ENCODE data around the gene SMC2.

The SMC2 gene

DNA sequence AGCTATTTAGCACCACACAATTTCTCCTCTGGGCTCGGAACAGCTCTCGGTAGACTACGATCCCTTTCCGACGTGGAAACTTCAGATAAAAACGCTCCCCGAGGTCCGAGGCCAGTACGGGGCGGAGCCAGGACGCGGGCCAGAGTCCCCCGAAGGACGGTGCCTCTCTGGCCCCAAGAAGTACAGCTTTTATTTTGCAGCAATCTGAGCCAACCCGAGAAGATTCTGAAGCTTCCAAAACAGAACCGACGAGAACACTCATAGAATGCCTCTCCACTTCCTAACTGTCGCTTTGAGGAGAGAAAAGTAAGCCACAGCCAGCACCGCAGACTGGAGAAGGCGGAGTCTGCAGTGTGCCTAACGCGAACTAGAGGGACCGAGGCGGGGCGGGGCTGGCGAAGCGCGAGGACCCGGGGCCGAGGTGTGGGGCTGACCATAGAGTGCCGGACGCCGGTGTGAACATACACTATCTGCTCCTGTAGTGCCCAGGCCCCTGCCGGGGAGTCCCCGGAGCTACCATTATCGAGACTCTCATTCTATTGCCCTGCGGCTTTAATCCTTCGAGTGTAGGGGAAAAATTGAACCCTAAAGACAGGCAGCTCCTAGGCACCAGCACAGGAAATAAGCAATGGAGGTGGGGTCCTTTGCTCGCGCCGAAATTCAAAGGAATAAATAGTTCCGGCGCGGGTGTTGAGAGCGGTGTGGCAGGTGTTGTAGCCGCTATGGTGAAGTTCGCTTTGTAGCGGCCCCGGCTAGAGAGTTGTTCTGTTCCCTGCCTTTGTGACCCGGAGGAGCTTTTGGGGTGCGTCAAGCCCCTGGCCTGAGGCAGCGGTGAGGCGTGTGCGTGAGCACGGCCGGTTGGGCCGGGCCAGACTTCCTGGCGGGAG is at the start of gene SMC2:
SMC2 (plus strand) TSS at position 663 of the 887 bp plus-strand sequence. CDS start 1,076 bp downstream, outside the sequence.
- peak; percentile 97 for DNase-seq

- DNase-seq = no peak
Measured at GRCh38 chr9:104068546-104068945, 25.6 kb upstream of the SMC2 start.

- DNase-seq = no peak
Measured at GRCh38 chr9:104069288-104069687, 24.8 kb upstream of the SMC2 start.

GRCh38 chr9:104071589-104071988 is 22.5 kb upstream of the SMC2 start:
- no peak for DNase-seq

- DNase-seq = no peak
Measured at GRCh38 chr9:104073098-104073769, 20.9 kb upstream of the SMC2 start.

GRCh38 chr9:104073770-104074133 is 20.4 kb upstream of the SMC2 start:
- no peak for DNase-seq

GRCh38 chr9:104074876-104075275 is 19.2 kb upstream of the SMC2 start:
- DNase-seq = no peak

- DNase-seq = no peak
Measured at GRCh38 chr9:104075801-104076753, 18.0 kb upstream of the SMC2 start.

DNA sequence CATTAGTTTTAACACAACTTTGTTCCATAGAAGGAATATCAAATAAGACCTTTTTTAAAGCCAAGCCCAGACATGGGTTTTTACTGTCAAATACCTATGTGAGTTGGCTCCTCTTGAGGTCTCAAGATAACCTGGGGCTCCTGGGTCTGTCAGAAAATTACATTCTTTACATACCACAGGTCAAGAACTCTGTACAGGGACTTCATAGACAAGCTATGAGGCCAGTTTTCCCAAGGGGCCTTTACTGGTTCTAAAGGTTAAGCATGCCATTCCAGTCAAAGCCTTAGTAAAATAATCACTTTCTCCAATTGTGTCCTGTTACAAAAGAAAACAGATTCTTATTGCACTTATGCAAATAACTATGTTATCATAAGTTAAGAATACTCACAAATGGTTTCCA is 15.5 kb upstream of the SMC2 start:
- DNase-seq = no peak

DNA sequence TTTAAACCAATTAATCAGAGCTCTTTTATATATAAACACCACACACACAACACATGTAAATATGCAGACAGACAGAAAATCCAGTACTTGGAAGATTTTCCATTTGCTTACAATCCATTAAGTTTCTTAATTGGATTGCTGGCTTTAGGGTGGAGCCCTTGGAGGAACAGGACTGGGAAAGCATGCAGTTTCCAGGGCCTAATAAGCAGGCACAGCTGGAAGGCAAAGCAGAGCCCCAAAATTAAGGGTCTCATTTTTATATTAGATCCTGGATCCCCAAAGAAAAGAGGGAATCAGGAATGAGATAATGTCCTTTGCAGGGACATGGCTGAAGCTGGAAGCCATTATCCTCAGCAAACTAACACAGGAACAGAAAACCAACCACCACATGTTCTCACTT is 13.1 kb upstream of the SMC2 start:
- DNase-seq = no peak

- DNase-seq = no peak
Measured at GRCh38 chr9:104082168-104082567, 11.9 kb upstream of the SMC2 start.

DNA sequence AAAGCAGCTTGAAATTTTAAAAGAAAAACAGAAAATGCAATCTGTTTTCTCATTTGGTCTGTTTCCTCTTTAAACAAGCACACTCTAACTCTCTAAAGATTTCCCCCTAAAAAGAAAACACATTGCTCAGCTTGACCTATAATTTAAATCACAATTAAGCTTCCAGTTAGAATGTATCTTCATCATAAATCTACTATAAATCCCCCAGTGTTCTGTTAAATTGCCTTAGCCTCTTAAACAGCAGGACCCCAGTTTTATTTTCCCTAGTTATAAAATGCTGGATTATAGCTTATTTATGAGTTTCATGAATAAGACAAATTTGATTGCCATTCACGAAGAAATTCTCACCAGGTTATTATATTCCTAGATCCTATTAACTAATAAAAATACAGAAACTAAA is 8.6 kb upstream of the SMC2 start:
- no peak for DNase-seq

DNA sequence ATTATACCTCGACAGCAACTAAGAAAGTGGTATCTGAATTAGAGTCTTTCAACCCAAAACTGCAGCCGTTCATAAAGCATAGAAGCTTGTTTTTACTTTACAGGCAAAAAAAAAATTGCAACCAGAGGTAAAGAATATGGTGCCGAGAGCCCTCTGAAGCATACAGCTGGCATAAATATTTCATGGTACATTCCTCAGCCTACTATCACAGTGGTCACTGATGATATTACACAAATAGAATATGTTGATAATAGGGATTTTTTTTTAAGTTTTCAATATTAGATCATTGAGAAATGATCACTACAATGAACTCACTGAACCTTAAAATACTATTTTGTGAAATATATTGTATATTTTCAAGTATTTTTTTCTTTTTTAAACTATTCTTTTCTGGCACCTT is 6.2 kb upstream of the SMC2 start:
- DNase-seq = no peak

- DNase-seq = no peak
Measured at GRCh38 chr9:104088416-104088815, 5.7 kb upstream of the SMC2 start.

GRCh38 chr9:104090578-104090977 is 3.5 kb upstream of the SMC2 start:
- DNase-seq = no peak

- no peak for DNase-seq
Measured at GRCh38 chr9:104091116-104091515, 3.0 kb upstream of the SMC2 start.

DNA sequence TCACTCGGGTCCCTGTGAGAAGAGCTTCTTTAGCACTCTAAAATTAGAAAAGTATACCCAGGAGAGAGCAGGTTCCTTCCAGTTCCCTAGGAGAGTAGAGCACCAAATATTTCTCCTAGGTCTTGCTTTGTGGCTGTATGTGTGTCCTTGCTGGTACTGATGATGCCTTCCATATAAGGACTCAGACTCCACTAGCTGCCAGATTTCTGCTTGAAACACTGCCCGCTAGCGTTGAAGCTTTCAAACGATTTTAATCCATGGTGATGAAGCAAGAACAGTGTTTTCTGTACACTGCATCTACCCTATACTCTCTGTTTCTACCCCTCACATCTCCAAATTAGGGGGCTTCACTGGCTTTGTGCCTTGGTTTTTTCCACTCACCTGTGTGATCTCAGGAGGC is 2.4 kb upstream of the SMC2 start:
- no peak for DNase-seq

GRCh38 chr9:104092192-104092591 is 1.9 kb upstream of the SMC2 start:
- DNase-seq = no peak

DNA sequence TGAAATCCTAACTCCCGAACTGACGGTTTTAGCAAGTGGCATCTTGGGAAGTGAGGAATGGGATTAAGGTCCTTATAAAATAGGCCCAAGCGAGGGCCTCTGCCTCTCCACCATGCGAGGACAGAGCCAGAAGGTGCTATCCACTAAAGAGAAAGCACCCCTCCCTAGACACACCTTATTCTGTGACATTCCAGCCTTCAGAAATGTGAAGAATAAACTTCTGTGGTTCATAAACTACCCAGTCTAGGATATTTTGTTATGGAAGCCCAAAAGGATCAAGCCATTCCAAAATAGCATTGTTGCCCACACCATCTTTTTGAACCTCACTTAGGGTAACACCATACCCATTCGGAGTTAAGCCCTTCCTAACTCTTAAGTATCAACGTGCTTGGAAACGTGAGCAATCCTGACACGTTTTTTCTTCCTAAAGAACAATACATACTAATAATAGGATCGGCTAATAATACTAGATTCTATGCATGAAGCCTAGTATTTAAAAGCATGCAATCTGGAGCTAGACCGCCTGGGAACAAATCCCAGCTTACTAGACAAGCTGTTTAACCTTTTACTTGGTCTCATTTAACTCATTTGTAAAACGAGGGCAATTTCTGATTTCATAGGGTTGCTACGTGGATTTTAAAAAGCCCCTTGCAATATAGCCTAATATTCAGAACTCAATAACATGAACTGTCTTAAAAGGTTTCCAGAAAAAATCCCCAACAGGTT is 1.1 kb upstream of the SMC2 start:
- no peak for DNase-seq

GRCh38 chr9:104094534-104095015 is 466 bp downstream of the SMC2 start:
- DNase-seq = no peak

DNA sequence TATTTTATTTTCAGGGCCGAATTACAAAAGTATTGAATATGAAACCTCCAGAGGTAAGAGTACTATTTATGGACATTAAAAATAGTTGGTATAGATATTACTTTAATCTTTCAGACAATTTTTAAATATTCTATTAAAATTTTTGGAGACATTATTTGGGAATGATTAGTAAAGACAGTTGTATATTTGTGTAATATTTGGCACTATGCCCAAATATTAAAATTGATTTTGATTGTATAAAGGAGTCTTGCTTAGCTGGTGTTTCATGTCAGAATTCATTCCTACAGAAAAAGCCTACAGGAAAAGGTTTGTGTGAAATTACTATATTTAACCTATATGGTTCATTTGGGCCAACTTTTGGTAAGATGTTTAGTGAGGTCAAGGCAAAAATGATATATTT is 5.5 kb downstream of the SMC2 start:
- no peak for DNase-seq

GRCh38 chr9:104104360-104104759 is 10.3 kb downstream of the SMC2 start:
- DNase-seq = no peak
